Tibial nerve (tissue), 4 donors: ENCODE results near the gene CPXM2.

Experiments used
- EP300 ChIP-seq, 2 donors: sonication (generic); formaldehyde crosslinking; IDR thresholded peaks; one replicate each; pipeline ENCODE4 v1.6.1; 2017; ENCODE audit warnings: antibody characterized with exemption in 2 of 2, mild to moderate bottlenecking in 1 of 2
- POLR2A ChIP-seq, 2 donors: fragments of 450-650 bp; IDR thresholded peaks; one replicate each; pipeline ENCODE4 v1.6.1; 2017; ENCODE audit warnings: antibody characterized with exemption in 2 of 2, mild to moderate bottlenecking in 2 of 2, moderate library complexity in 2 of 2
- TF ChIP-seq, protein P1 (sequence below), 5 experiments: fragments of 200-600 bp in 3 of 5; fragments of 450-650 bp in 2 of 5; sonication (generic) in 3 of 5; IDR thresholded peaks; one replicate each; pipeline ENCODE4 v1.5.1; 2016 to 2019; ENCODE audit warnings: antibody characterized with exemption in 5 of 5, mild to moderate bottlenecking in 3 of 5, moderate library complexity in 2 of 5

DNA sequence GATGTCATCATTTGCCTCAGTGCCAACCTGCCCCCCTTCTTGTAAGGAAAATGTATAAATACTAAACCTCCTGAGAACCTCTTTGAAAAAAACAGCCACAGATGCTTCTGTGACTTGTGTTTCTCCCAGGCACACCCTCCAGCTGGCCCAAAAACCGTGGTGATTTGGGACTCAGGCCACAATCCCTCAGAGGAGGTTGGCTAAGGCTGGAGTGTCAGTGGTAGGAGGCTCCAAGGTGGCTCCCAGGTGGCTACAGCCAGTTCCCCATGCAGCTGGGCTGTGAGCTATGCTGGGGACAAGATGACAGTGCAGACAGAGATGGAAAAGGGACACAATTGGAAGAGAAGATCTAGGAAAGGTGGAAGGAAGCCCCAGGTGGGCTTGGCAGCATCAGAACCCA lies 104.7 kb downstream of the CPXM2 start:
- TF ChIP-seq POLR2A (IDR thresholded peaks at IDR 0.05) (no peak), EP300 (IDR thresholded peaks at IDR 0.05) (no peak)
- TF ChIP-seq, protein P1, sequence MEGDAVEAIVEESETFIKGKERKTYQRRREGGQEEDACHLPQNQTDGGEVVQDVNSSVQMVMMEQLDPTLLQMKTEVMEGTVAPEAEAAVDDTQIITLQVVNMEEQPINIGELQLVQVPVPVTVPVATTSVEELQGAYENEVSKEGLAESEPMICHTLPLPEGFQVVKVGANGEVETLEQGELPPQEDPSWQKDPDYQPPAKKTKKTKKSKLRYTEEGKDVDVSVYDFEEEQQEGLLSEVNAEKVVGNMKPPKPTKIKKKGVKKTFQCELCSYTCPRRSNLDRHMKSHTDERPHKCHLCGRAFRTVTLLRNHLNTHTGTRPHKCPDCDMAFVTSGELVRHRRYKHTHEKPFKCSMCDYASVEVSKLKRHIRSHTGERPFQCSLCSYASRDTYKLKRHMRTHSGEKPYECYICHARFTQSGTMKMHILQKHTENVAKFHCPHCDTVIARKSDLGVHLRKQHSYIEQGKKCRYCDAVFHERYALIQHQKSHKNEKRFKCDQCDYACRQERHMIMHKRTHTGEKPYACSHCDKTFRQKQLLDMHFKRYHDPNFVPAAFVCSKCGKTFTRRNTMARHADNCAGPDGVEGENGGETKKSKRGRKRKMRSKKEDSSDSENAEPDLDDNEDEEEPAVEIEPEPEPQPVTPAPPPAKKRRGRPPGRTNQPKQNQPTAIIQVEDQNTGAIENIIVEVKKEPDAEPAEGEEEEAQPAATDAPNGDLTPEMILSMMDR (IDR thresholded peaks at IDR 0.05): no peak
